ENCODE results near the gene THRAP3.

THRAP3 gene

GRCh38 chr1:36297062-36297461, 72.8 kb downstream of the THRAP3 start:
- no peak for DNase-seq (ENCODE audit: low read depth)

GRCh38 chr1:36298640-36299039, 74.4 kb downstream of the THRAP3 start:
- DNase-seq (ENCODE audit: low read depth), result no peak

GRCh38 chr1:36300526-36300925, 76.3 kb downstream of the THRAP3 start:
- no peak for DNase-seq (ENCODE audit: low read depth)

- DNase-seq (ENCODE audit: low read depth), result no peak
Measured at GRCh38 chr1:36301220-36301619, 77.0 kb downstream of the THRAP3 start.

- no peak for DNase-seq (ENCODE audit: low read depth)
Measured at GRCh38 chr1:36303244-36303643, 79.0 kb downstream of the THRAP3 start.

- DNase-seq (ENCODE audit: low read depth), result no peak
Measured at GRCh38 chr1:36303650-36304360, 79.6 kb downstream of the THRAP3 start.

GRCh38 chr1:36304521-36304920, 80.3 kb downstream of the THRAP3 start:
- no peak for DNase-seq (ENCODE audit: low read depth)

GRCh38 chr1:36304970-36305914, 81.0 kb downstream of the THRAP3 start:
- no peak for DNase-seq (ENCODE audit: low read depth)

- DNase-seq (ENCODE audit: low read depth), result no peak
Measured at GRCh38 chr1:36305915-36306209, 81.6 kb downstream of the THRAP3 start.

- DNase-seq (ENCODE audit: low read depth), result peak; percentile 24
Measured at GRCh38 chr1:36306210-36306901, 82.1 kb downstream of the THRAP3 start, which contains the start of gene SH3D21. Gene SH3D21, plus strand, starts transcription at chr1:36306368. Its CDS starts 53 bp downstream, at chr1:36306421.

GRCh38 chr1:36306902-36307456, 82.7 kb downstream of the THRAP3 start:
- DNase-seq (ENCODE audit: low read depth), result peak; percentile 84

- no peak for DNase-seq (ENCODE audit: low read depth)
Measured at GRCh38 chr1:36307601-36308330, 83.5 kb downstream of the THRAP3 start.

- no peak for DNase-seq (ENCODE audit: low read depth)
Measured at GRCh38 chr1:36309397-36309796, 85.2 kb downstream of the THRAP3 start.

GRCh38 chr1:36320291-36320761, 96.1 kb downstream of the THRAP3 start:
- DNase-seq (ENCODE audit: low read depth), result no peak

- no peak for DNase-seq (ENCODE audit: low read depth)
Measured at GRCh38 chr1:36320767-36321118, 96.5 kb downstream of the THRAP3 start.

GRCh38 chr1:36321119-36321951, 97.1 kb downstream of the THRAP3 start:
- peak; percentile 87 for DNase-seq (ENCODE audit: low read depth)

- no peak for DNase-seq (ENCODE audit: low read depth)
Measured at GRCh38 chr1:36322041-36322785, 98.0 kb downstream of the THRAP3 start.

GRCh38 chr1:36322786-36323635, 98.8 kb downstream of the THRAP3 start:
- peak; percentile 66 for DNase-seq (ENCODE audit: low read depth)

All from amniotic epithelial cell (primary cell).